GM23338 (cell line): ENCODE measurements around the gene RNU5D-1. TPM values are rescaled to one million over a fixed set of nuclear protein-coding genes. Genes with fewer than 3 reads are reported as not detected.

Experiments used
- ATAC-seq: fragments of 200-7000 bp; cut with Tn5 transposase; 3 replicates; pipeline ENCODE4 v1.9.1; 2020
- DNase-seq: peaks from one replicate; pipeline ENCODE4 v3.0.0-alpha.2; 2015; ENCODE audit warnings: low spot score
- H2AFZ ChIP-seq: fragments of 200-600 bp; sonication (generic); 2 replicates; pipeline ENCODE4 v1.8.0; 2016; ENCODE audit warnings: antibody characterized with exemption, mild to moderate bottlenecking, moderate library complexity
- H3F3A ChIP-seq: fragments of 200-600 bp; sonication (generic); replicated peaks from 2 replicates; pipeline ENCODE4 v1.8.0; 2017; ENCODE audit warnings: antibody characterized with exemption, mixed run types, low read depth
- H3K27ac ChIP-seq: fragments of 200-600 bp; sonication (generic); 2 replicates; pipeline ENCODE4 v1.6.1; 2016; ENCODE audit warnings: low read depth
- H3K27me3 ChIP-seq: fragments of 200-600 bp; sonication (generic); 2 replicates; pipeline ENCODE4 v1.8.0; 2016; ENCODE audit warnings: mild to moderate bottlenecking, mixed run types, moderate library complexity; ENCODE audit not compliant: insufficient read depth
- H3K36me3 ChIP-seq: fragments of 200-600 bp; sonication (generic); 2 replicates; pipeline ENCODE4 v1.8.0; 2016; ENCODE audit warnings: mild to moderate bottlenecking; ENCODE audit not compliant: insufficient read depth
- H3K4me1 ChIP-seq: fragments of 200-600 bp; sonication (generic); 2 replicates; pipeline ENCODE4 v1.8.0; 2016; ENCODE audit warnings: mild to moderate bottlenecking, moderate library complexity; ENCODE audit not compliant: insufficient read depth
- H3K4me2 ChIP-seq: fragments of 200-600 bp; sonication (generic); 2 replicates; pipeline ENCODE4 v1.7.1; 2017; ENCODE audit warnings: mixed run types
- H3K4me3 ChIP-seq: fragments of 200-600 bp; sonication (generic); 2 replicates; pipeline ENCODE4 v1.6.1; 2016; ENCODE audit warnings: mixed run types
- H3K79me2 ChIP-seq: fragments of 200-600 bp; sonication (generic); replicated peaks from 2 replicates; pipeline ENCODE4 v1.8.0; 2017; ENCODE audit warnings: mild to moderate bottlenecking; ENCODE audit not compliant: insufficient read depth
- H3K9me2 ChIP-seq: fragments of 200-600 bp; sonication (generic); 2 replicates; pipeline ENCODE4 v1.8.0; 2017; ENCODE audit not compliant: insufficient read depth
- H4K20me1 ChIP-seq: fragments of 200-600 bp; sonication (generic); replicated peaks from 2 replicates; pipeline ENCODE4 v1.8.0; 2017; ENCODE audit warnings: mild to moderate bottlenecking; ENCODE audit not compliant: insufficient read depth
- H3K27ac Mint-ChIP-seq: 2 replicates; pipeline ENCODE4 v1.8.0; 2020; ENCODE audit warnings: inconsistent platforms, mild to moderate bottlenecking, moderate library complexity, mixed read lengths
- H3K27me3 Mint-ChIP-seq: 3 replicates; pipeline ENCODE4 v1.8.0; 2022; ENCODE audit warnings: low read depth, mild to moderate bottlenecking, moderate library complexity, mixed read lengths, inconsistent platforms; ENCODE audit not compliant: insufficient read depth, poor library complexity
- H3K36me3 Mint-ChIP-seq: 3 replicates; pipeline ENCODE4 v1.8.0; 2021; ENCODE audit warnings: low read depth, mild to moderate bottlenecking, inconsistent platforms, moderate library complexity, mixed read lengths
- H3K4me1 Mint-ChIP-seq: 3 replicates; pipeline ENCODE4 v1.8.0; 2020; ENCODE audit warnings: mild to moderate bottlenecking, inconsistent platforms, mixed read lengths
- H3K4me3 Mint-ChIP-seq: 3 replicates; pipeline ENCODE4 v1.8.0; 2021; ENCODE audit warnings: moderate library complexity, mild to moderate bottlenecking, inconsistent platforms, mixed read lengths
- H3K9me3 Mint-ChIP-seq: 3 replicates; pipeline ENCODE4 v1.8.0; 2020; ENCODE audit warnings: moderate library complexity, mild to moderate bottlenecking, inconsistent platforms, mixed read lengths
- CREB1 ChIP-seq: fragments of 250-450 bp; sonication (Bioruptor Pico); IDR thresholded peaks from 2 replicates; pipeline ENCODE4 v1.5.0; 2020; ENCODE audit warnings: low read depth, mild to moderate bottlenecking, moderate library complexity
- ETS1 ChIP-seq: IDR thresholded peaks from 2 replicates; pipeline ENCODE4 v1.6.1; 2016; ENCODE audit warnings: antibody characterized with exemption
- EZH2 ChIP-seq: fragments of 200-600 bp; sonication (generic); IDR thresholded peaks from one replicate; pipeline ENCODE4 v1.8.0; 2017; ENCODE audit warnings: antibody characterized with exemption, mild to moderate bottlenecking, low read depth; ENCODE audit not compliant: unreplicated experiment
- EZH2phosphoT487 ChIP-seq: fragments of 200-600 bp; sonication (generic); IDR thresholded peaks from one replicate; pipeline ENCODE4 v1.8.1; 2018; ENCODE audit warnings: antibody characterized with exemption; ENCODE audit not compliant: unreplicated experiment
- JUNB ChIP-seq: IDR thresholded peaks from one replicate; pipeline ENCODE4 v1.6.1; 2016; ENCODE audit warnings: antibody characterized with exemption; ENCODE audit not compliant: unreplicated experiment
- NANOG ChIP-seq: IDR thresholded peaks from 2 replicates; pipeline ENCODE4 v1.6.1; 2016; ENCODE audit warnings: antibody characterized with exemption, borderline replicate concordance
- POLR2AphosphoS5 ChIP-seq: IDR thresholded peaks from 2 replicates; pipeline ENCODE4 v1.6.1; 2016; ENCODE audit warnings: antibody characterized with exemption, low read depth
- REST ChIP-seq: IDR thresholded peaks from one replicate; pipeline ENCODE4 v1.6.1; 2018; ENCODE audit warnings: antibody characterized with exemption; ENCODE audit not compliant: unreplicated experiment
- STAT1 ChIP-seq: IDR thresholded peaks from one replicate; pipeline ENCODE4 v1.6.1; 2016; ENCODE audit warnings: antibody characterized with exemption; ENCODE audit not compliant: unreplicated experiment
- ZNF114 ChIP-seq: fragments of 250-450 bp; sonication (Bioruptor Pico); IDR thresholded peaks from 2 replicates; pipeline ENCODE4 v1.5.0; 2020; ENCODE audit warnings: mild to moderate bottlenecking, moderate library complexity
- ZNF331 ChIP-seq: fragments of 250-450 bp; sonication (Bioruptor Pico); IDR thresholded peaks from 2 replicates; pipeline ENCODE4 v1.5.0; 2020; ENCODE audit warnings: low read depth, mild to moderate bottlenecking, moderate library complexity
- polyA plus RNA-seq: library from polyadenylated mRNA; unstranded; fragments of >200 nt; fragmentation: Nextera tagmentation; extraction: Ambion mirVana; gene quantifications from 2 replicates; pipeline ENCODE4 v1.2.1, GENCODE V29; 2016
- total RNA-seq: library from RNA; depleted of rRNA; stranded (reverse); fragments of >200 nt; shearing (Covaris generic); gene quantifications from 2 replicates; pipeline ENCODE4 v1.2.3, GENCODE V29; 2014
- TF ChIP-seq, protein P1 (sequence below): fragments of 250-450 bp; sonication (Bioruptor Pico); IDR thresholded peaks from 2 replicates; pipeline ENCODE4 v1.5.0; 2020; ENCODE audit warnings: mild to moderate bottlenecking, moderate library complexity
- TF ChIP-seq, protein P2 (sequence below), 2 experiments: fragments of 200-600 bp in 1 of 2; sonication (generic) in 1 of 2; conservative IDR thresholded peaks; 2 replicates each; pipeline versions ENCODE4 v1.5.1 to v1.6.1; 2016 to 2017; ENCODE audit warnings: antibody characterized with exemption in 2 of 2, low read depth in 2 of 2, mild to moderate bottlenecking in 2 of 2, moderate library complexity in 1 of 2

Gene RNU5D-1
- total and polyA plus RNA-seq, 2 experiments from 2014 or later, result not detected

DNA sequence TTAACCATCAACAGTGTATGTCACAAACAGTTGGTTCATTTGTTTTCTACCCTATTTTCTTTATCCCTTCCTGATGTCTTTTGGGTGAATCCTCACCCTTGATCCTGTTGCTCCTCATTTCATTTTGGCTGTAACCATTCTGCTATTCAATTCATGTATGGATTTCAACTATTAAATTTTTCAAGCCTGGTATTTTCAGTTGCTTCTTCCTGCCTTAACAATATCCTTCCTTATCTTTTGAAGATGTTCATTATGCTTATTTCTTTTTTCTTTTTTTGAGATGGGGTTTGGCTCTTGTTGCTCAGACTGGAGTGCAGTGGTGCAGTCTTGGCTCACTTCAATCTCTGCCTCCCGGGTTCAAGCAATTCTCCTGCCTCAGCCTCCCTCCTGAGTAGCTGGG, 2.8 kb upstream of the RNU5D-1 start:
- H3K4me2 ChIP-seq, result no peak overlapping the region
- Mint-ChIP-seq H3K36me3 (no peaks in the 10 kb centered on the region), H3K4me1 (peaks cover 14% of the 10 kb centered on the region), H3K27me3 (no peaks in the 10 kb centered on the region), H3K27ac (no peak overlapping the region), H3K4me3 (no peak overlapping the region), H3K9me3 (peaks cover 2% of the 10 kb centered on the region; the same call in 2 of the 3 replicates)
- no peaks in the 10 kb centered on the region for H4K20me1 ChIP-seq
- no peaks in the 10 kb centered on the region for H3K27me3 ChIP-seq
- no peaks in the 10 kb centered on the region for H3K36me3 ChIP-seq
- peaks cover 6% of the 10 kb centered on the region; the same call in 1 of the 2 replicates for H3K9me2 ChIP-seq
- DNase-seq (no peak), ATAC-seq (no peak)
- H2AFZ ChIP-seq, result 0 out of 2 replicates have a peak overlapping the region, but pooled peaks have one; percentile 68
- no peak overlapping the region for H3K4me3 ChIP-seq
- H3F3A ChIP-seq, result peaks cover 7% of the 10 kb centered on the region; the same call in 1 of the 2 replicates
- H3K27ac ChIP-seq, result no peak overlapping the region
- H3K79me2 ChIP-seq, result no peaks in the 10 kb centered on the region
- TF ChIP-seq ZNF331 (CRISPR knock-in tag) (no peak), POLR2AphosphoS5 (no peak), REST (no peak), EZH2 (no peak), ETS1 (no peak), CREB1 (CRISPR knock-in tag) (no peak), STAT1 (no peak), ZNF114 (CRISPR knock-in tag) (no peak), EZH2phosphoT487 (no peak), JUNB (no peak), NANOG (no peak)
- TF ChIP-seq, protein P1, sequence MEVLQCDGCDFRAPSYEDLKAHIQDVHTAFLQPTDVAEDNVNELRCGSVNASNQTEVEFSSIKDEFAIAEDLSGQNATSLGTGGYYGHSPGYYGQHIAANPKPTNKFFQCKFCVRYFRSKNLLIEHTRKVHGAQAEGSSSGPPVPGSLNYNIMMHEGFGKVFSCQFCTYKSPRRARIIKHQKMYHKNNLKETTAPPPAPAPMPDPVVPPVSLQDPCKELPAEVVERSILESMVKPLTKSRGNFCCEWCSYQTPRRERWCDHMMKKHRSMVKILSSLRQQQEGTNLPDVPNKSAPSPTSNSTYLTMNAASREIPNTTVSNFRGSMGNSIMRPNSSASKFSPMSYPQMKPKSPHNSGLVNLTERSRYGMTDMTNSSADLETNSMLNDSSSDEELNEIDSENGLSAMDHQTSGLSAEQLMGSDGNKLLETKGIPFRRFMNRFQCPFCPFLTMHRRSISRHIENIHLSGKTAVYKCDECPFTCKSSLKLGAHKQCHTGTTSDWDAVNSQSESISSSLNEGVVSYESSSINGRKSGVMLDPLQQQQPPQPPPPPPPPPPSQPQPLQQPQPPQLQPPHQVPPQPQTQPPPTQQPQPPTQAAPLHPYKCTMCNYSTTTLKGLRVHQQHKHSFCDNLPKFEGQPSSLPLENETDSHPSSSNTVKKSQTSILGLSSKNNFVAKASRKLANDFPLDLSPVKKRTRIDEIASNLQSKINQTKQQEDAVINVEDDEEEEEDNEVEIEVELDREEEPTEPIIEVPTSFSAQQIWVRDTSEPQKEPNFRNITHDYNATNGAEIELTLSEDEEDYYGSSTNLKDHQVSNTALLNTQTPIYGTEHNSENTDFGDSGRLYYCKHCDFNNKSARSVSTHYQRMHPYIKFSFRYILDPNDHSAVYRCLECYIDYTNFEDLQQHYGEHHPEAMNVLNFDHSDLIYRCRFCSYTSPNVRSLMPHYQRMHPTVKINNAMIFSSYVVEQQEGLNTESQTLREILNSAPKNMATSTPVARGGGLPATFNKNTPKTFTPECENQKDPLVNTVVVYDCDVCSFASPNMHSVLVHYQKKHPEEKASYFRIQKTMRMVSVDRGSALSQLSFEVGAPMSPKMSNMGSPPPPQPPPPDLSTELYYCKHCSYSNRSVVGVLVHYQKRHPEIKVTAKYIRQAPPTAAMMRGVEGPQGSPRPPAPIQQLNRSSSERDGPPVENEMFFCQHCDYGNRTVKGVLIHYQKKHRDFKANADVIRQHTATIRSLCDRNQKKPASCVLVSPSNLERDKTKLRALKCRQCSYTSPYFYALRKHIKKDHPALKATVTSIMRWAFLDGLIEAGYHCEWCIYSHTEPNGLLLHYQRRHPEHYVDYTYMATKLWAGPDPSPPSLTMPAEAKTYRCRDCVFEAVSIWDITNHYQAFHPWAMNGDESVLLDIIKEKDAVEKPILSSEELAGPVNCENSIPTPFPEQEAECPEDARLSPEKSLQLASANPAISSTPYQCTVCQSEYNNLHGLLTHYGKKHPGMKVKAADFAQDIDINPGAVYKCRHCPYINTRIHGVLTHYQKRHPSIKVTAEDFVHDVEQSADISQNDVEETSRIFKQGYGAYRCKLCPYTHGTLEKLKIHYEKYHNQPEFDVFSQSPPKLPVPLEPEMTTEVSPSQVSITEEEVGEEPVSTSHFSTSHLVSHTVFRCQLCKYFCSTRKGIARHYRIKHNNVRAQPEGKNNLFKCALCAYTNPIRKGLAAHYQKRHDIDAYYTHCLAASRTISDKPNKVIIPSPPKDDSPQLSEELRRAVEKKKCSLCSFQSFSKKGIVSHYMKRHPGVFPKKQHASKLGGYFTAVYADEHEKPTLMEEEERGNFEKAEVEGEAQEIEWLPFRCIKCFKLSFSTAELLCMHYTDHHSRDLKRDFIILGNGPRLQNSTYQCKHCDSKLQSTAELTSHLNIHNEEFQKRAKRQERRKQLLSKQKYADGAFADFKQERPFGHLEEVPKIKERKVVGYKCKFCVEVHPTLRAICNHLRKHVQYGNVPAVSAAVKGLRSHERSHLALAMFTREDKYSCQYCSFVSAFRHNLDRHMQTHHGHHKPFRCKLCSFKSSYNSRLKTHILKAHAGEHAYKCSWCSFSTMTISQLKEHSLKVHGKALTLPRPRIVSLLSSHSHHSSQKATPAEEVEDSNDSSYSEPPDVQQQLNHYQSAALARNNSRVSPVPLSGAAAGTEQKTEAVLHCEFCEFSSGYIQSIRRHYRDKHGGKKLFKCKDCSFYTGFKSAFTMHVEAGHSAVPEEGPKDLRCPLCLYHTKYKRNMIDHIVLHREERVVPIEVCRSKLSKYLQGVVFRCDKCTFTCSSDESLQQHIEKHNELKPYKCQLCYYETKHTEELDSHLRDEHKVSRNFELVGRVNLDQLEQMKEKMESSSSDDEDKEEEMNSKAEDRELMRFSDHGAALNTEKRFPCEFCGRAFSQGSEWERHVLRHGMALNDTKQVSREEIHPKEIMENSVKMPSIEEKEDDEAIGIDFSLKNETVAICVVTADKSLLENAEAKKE (CRISPR knock-in tag), result no peak
- TF ChIP-seq, protein P2, sequence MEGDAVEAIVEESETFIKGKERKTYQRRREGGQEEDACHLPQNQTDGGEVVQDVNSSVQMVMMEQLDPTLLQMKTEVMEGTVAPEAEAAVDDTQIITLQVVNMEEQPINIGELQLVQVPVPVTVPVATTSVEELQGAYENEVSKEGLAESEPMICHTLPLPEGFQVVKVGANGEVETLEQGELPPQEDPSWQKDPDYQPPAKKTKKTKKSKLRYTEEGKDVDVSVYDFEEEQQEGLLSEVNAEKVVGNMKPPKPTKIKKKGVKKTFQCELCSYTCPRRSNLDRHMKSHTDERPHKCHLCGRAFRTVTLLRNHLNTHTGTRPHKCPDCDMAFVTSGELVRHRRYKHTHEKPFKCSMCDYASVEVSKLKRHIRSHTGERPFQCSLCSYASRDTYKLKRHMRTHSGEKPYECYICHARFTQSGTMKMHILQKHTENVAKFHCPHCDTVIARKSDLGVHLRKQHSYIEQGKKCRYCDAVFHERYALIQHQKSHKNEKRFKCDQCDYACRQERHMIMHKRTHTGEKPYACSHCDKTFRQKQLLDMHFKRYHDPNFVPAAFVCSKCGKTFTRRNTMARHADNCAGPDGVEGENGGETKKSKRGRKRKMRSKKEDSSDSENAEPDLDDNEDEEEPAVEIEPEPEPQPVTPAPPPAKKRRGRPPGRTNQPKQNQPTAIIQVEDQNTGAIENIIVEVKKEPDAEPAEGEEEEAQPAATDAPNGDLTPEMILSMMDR (conservative IDR thresholded peaks at IDR 0.05; ENCODE audit: low read depth in 2 of 2), result no peak
- peaks cover 5% of the 10 kb centered on the region for H3K4me1 ChIP-seq
